Measurements from ENCODE around the gene RHOU.
A peak's percentile ranks its signal among the peaks of the same experiment; 100 is the strongest.
"Not testable (repeated sequence)": the region's sequence is repeated elsewhere in the genome, so short reads cannot be mapped to it uniquely, and the experiment has no call there.

Gene RHOU

GRCh38 chr1:228734881-228735801, at the start of gene RHOU:
Gene RHOU, plus strand, starts transcription at chr1:228735479. Its CDS starts 264 bp downstream, at chr1:228735743.
- no peak for DNase-seq

GRCh38 chr1:228687587-228687986, 47.7 kb upstream of the RHOU start:
- no peak for DNase-seq

GRCh38 chr1:228689255-228689654, 46.0 kb upstream of the RHOU start:
- no peak for DNase-seq

- DNase-seq: no peak
These were observed 44.1 kb upstream of the RHOU start for GRCh38 chr1:228691211-228691610.

- DNase-seq: peak; percentile 66
These were observed 43.4 kb upstream of the RHOU start for GRCh38 chr1:228691926-228692325.

- DNase-seq: not testable (repeated sequence)
These were observed 40.8 kb upstream of the RHOU start for GRCh38 chr1:228694447-228694846.

DNA sequence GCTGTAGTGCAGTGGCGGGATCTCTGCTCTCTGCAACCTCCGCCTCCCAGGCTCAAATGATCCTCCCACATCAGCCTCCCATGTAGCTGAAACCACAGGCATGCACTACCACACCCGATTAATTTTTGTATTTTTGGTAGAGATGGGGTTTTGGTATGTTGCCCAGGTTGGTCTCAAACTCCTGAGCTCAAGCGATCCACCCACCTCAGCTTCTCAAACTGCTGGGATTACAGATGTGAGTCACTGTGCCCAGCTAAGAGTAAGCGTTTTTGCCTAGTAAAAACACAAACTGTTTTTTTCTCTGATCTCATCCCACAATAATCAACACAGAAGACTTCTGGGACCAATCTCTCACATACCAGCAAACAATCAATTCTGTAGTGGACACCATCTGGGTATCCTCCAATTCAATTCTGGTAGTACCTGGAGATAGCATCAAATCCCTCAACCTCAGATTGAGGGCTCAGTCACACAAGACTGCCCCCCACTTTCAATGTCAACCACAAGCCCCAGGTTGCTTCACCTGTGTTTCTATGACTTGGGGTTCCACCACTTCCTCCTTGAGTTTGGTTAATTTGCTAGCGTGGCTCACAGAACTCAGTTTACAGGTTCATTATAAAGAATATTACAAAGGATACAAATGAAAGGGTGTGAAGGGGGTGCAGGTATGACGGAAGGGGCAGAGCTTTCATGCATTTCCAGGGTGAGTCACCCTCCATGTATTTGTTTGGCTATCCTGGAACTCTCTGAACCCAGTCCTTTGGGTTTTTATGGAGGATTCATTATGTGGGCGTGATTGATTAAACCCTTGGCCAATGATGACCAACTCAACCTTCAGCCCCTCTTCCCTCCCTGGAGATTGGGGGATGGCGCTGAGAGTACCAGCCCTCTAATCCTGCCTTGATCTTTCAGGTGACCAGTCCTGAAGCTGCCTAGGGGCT, 40.0 kb upstream of the RHOU start:
- no peak for DNase-seq

- no peak for DNase-seq
These were observed 37.9 kb upstream of the RHOU start for GRCh38 chr1:228697207-228698016.

GRCh38 chr1:228698017-228698329, 37.3 kb upstream of the RHOU start:
- no peak for DNase-seq

DNA sequence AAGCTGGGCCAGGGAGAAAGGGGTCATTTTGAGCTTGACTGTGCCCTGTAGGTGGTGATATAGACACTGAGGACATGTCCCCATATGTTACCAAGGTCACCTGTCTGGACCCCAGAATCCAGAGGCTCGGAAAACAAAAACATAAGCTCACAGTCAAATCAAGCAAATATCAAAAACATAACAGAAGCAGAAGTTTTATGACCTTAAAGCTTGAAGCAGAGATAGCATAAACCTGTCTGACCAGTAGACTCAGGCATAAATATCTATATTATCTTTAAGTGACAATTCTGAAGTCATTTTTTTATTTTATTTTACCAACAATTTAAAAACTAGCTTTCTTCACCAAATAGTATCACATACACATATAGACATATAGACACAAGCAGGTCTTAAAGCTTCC, 32.8 kb upstream of the RHOU start:
- no peak for DNase-seq

GRCh38 chr1:228706305-228706704, 29.0 kb upstream of the RHOU start:
- DNase-seq: no peak

DNA sequence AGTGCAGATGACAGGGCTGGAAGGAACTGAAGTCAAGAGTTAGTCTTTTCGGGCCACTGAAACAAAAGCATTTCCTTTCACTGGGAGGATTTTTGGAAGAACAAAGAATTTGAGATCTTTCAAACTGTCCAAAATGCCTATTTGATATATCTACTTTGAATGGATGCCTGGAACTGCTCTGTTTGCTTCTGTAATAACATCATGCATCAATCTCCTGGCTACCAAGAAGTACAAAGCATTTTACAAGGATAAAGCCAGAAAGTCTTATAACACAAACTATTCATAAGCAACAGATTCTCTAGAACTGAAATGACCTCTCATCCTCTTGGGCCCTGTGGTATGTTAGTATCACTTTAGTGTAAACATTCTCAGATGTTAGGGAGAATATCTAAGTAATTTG, 18.2 kb upstream of the RHOU start:
- no peak for DNase-seq

GRCh38 chr1:228721407-228721806, 13.9 kb upstream of the RHOU start:
- DNase-seq: no peak

GRCh38 chr1:228723287-228723686, 12.0 kb upstream of the RHOU start:
- DNase-seq: no peak

DNA sequence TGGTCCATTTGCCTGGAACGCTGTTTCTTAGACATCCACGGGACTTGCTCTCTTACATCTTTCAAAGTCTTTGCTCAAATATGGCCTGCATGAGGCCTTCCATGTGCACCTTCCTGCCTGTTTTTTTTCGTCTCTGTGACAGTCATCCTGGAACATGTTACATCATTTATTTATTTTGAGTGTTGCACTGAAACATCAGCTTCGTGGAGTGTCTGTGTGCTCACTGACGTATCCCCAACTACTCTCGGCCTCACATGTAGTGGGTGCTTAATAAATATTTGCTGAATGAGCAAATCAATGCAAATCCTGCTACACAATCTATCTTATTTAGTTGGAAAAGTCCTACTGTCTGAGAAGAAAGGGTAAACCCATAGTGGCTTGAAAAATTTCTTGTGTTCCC, 11.4 kb upstream of the RHOU start:
- DNase-seq: no peak

- DNase-seq: no peak
These were observed 10.1 kb upstream of the RHOU start for GRCh38 chr1:228725178-228725577.

- DNase-seq: no peak
These were observed 7.6 kb upstream of the RHOU start for GRCh38 chr1:228727681-228728171.

DNA sequence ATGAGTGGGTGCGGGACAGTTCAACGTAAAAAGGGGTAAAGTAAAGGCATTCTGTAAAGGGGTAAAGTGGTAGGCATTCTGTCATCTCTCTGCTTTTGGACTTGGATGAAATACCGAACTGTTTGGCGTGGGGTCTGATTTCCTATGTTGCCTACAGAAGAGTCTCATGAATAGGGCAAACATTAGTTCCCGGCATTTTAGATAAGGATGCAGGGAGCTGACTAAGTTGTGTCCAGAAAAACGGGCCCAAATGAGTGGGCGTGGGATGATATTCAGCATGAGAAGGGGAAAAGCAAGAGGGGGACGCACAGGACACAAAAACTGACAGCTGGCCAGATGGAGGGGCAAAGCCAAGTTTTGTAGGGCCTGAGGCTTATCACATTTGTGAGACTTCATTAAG, 2.9 kb upstream of the RHOU start:
- DNase-seq: no peak

DNA sequence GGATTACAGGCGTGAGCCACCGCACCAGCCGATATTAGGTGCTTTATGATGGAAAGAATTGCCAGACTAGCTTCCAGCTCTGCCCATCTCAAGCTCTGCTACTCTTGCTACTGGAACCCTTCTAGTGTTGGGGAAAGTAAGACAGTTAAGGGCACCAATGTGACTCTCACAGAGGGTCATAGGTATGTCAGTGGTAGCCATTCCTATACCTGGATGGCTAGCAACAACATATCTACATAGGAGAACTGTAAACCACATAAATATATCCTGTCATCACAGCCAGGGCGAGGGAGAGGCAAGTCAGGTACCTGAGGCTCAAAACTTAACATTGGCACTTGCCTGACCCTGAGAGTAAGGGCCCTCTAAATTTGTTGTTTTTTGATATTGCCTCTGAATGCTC, 1.7 kb upstream of the RHOU start:
- no peak for DNase-seq

- DNase-seq: no peak
These were observed 750 bp downstream of the RHOU start for GRCh38 chr1:228735871-228736586.

- DNase-seq: no peak
These were observed 1.7 kb downstream of the RHOU start for GRCh38 chr1:228736844-228737445.

- DNase-seq: no peak
These were observed 2.3 kb downstream of the RHOU start for GRCh38 chr1:228737601-228738041.

Measured in NCI-H1436 treated with DMSO at 0.1 percent for 48 hours (cell line).